GM23338 (cell line): Measurements from ENCODE around the gene TFPI.

Experiments used
- CREB1 ChIP-seq: fragments of 250-450 bp; sonication (Bioruptor Pico); IDR thresholded peaks from 2 replicates; pipeline ENCODE4 v1.5.0; 2020; ENCODE audit warnings: low read depth, mild to moderate bottlenecking, moderate library complexity
- CTCF ChIP-seq, 2 experiments: fragments of 200-600 bp in 1 of 2; sonication (generic) in 1 of 2; conservative IDR thresholded peaks; 2 replicates each; pipeline versions ENCODE4 v1.5.1 to v1.6.1; 2016 to 2017; ENCODE audit warnings: antibody characterized with exemption in 2 of 2, low read depth in 2 of 2, mild to moderate bottlenecking in 2 of 2, moderate library complexity in 1 of 2
- ETS1 ChIP-seq: IDR thresholded peaks from 2 replicates; pipeline ENCODE4 v1.6.1; 2016; ENCODE audit warnings: antibody characterized with exemption
- EZH2 ChIP-seq: fragments of 200-600 bp; sonication (generic); IDR thresholded peaks from one replicate; pipeline ENCODE4 v1.8.0; 2017; ENCODE audit warnings: antibody characterized with exemption, mild to moderate bottlenecking, low read depth; ENCODE audit not compliant: unreplicated experiment
- EZH2phosphoT487 ChIP-seq: fragments of 200-600 bp; sonication (generic); IDR thresholded peaks from one replicate; pipeline ENCODE4 v1.8.1; 2018; ENCODE audit warnings: antibody characterized with exemption; ENCODE audit not compliant: unreplicated experiment
- JUNB ChIP-seq: IDR thresholded peaks from one replicate; pipeline ENCODE4 v1.6.1; 2016; ENCODE audit warnings: antibody characterized with exemption; ENCODE audit not compliant: unreplicated experiment
- POLR2AphosphoS5 ChIP-seq: IDR thresholded peaks from 2 replicates; pipeline ENCODE4 v1.6.1; 2016; ENCODE audit warnings: antibody characterized with exemption, low read depth
- REST ChIP-seq: IDR thresholded peaks from one replicate; pipeline ENCODE4 v1.6.1; 2018; ENCODE audit warnings: antibody characterized with exemption; ENCODE audit not compliant: unreplicated experiment
- ZNF114 ChIP-seq: fragments of 250-450 bp; sonication (Bioruptor Pico); IDR thresholded peaks from 2 replicates; pipeline ENCODE4 v1.5.0; 2020; ENCODE audit warnings: mild to moderate bottlenecking, moderate library complexity

GRCh38 chr2:187415449-187415848 is 138.8 kb downstream of the TFPI start:
- TF ChIP-seq EZH2phosphoT487 (no peak), EZH2 (no peak), CTCF (conservative IDR thresholded peaks at IDR 0.05; ENCODE audit: low read depth in 2 of 2) (no peak), ETS1 (no peak), REST (no peak), POLR2AphosphoS5 (no peak), ZNF114 (CRISPR knock-in tag) (no peak), CREB1 (CRISPR knock-in tag) (no peak), JUNB (no peak)
